CD4-positive, alpha-beta T cell treated with Interleukin-15 for 4 hours (primary cell): Measurements from ENCODE around the gene OR6X1.

ENCODE experiments used
- DNase-seq: peaks from one replicate; pipeline ENCODE4 v3.0.0-alpha.2; 2020; ENCODE audit warnings: low spot score

The OR6X1 gene

GRCh38 chr11:123754101-123754568, at the start of gene OR6X1:
OR6X1 (minus strand) TSS chr11:123754518; CDS start chr11:123754518, 0 bp downstream.
- DNase-seq: no peak

DNA sequence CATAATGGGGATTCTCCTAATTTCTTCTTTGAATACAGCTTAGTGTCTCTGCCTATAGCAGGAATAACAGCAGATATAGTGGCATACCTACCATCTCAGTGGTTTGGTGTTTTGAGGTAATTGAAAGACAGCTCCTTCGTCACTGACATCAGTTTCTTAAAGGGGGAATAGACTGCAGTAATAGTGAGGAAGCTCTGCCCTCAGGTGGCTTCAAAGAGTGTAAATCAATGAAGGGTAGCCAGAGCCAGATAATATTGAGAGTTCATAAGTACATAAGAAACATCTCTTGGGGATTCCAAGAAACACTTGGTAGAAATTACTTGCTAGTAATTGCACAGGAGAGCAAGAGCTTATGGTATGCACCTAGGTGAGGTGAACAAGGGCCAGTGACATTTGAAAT, 47.4 kb upstream of the OR6X1 start:
- DNase-seq: no peak

DNA sequence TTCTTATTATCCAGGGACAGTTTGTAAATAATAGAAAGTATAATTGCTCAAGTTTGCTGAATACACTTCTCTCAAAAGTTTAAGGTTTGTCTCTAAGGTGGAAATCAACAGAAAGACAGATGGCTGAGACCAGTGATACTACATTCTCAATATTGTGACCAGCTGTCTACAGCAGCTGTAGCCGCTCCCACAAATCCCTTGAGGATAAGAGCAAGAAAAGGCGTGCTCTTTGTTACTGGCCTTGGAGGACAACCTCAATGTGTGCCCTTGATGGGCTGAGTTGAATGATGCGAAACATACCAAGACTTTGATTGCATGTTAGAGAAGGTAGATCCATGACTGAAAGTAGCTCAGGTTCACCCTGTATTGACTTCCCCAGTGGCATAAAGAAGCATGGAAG, 45.7 kb upstream of the OR6X1 start:
- DNase-seq: no peak

DNA sequence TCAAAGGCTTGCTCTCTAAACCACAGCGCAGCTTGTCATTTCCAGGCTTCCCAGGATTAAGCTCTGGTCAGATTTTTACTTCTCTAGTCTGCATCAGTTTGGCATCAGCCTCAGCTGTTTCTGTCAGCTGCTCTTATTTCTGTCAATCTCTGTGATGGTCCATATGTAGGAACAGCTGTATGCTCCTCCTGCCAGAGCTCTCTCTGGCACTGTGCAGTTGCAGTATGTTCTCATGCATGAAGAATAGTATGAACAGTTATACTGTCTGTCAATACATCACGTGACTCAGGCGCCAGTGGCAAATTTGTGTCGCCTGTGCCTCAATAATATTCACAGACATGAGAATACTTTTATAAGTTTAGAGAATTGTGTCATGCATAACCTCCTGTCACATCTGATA, 45.1 kb upstream of the OR6X1 start:
- DNase-seq: no peak

DNA sequence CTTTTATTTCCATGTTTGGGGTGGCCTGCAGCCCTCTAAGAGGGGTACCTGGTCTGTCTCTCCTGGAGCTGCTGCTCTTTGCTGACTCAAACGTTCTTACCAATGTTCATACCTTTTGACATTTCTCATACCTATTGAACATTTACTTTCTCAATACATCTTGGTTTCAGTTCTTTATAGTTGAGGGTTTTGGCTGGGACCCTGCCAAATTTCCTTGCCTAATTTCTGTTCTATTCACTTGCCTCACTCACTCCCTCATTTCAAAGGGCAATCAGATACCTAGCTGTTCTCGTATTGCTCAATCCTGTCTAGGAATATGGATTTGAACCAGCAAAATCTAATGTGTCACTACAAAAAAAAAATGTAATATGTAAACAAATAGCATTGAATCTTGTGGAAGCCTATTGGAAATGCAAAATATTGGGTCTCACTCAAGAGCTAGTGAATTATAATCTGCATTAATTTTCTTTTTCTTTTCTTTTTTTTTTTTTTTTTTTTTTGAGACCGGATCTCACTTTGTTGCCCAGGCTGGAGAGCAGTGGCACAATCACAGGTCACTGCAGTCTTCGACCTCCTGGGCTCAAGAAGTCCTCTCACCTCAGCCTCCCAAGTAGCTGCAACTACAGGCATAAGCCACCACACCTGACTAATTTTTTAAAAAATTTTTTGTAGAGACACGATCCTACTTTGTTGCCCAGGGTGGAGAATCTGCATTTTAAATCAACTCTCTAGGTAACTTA, 44.4 kb upstream of the OR6X1 start:
- no peak for DNase-seq

GRCh38 chr11:123798079-123798478, 43.8 kb upstream of the OR6X1 start:
- DNase-seq: no peak

GRCh38 chr11:123797541-123797940, 43.2 kb upstream of the OR6X1 start:
- DNase-seq: no peak

GRCh38 chr11:123797114-123797513, 42.8 kb upstream of the OR6X1 start:
- no peak for DNase-seq

GRCh38 chr11:123796226-123796625, 41.9 kb upstream of the OR6X1 start:
- DNase-seq: no peak

DNA sequence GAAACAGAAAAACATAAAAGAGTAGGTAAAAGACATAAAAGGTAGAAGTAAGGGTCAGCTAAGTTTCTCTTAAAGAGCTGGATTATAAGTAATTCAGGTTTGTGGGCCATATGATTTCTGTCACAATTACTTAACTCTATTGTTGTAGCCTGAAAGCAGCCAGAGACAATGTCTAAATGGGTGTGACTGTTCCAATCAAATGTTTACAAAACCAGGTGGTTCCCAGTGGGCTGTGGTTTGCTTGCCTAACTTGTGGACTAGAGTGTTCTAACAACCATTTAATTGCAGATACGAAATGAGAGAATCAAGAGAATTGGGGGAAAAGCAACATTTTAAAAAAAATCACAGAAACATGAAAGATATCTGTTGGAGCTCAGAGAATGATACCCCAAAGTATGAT, 29.2 kb upstream of the OR6X1 start:
- DNase-seq: no peak

- DNase-seq: no peak
These were observed 24.2 kb upstream of the OR6X1 start for GRCh38 chr11:123778511-123778910.

DNA sequence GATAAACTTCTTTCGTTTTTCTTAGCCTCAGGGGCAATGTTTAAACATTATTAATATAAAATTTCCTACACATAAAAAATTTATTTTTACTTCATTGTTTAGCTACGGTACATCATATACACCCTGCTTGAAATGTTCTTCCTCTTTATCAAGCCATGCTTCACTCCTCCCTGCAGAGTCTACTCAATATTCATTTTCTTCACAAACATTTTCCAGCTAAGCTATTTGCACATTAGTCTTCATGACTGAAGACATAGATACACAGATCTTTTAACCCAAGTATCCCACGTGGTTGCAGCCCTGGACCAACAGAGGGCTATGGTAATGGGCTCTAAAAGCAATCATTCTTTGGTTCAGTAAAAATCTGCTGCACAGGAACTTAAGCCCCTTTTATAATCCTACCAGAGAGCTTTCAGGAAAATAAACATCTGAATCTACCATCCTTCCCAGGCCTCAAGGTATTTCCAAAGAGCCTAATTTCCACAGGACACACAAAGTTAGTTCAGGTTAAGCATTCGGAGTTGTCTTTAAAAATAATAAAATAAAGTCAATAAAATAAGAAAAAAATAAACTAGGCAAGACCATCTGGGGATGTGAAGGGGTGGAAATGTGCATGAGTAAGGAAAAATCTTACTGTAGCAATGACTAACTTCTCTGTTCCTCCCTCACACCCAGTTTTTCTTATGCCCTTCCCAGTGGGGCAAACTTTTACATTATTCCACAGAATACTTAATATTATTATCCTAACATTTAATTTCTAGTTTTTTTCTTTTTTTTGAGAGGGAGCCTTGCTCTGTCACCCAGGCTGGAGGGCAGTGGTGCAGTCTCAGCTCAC, 21.6 kb upstream of the OR6X1 start:
- DNase-seq: no peak

DNA sequence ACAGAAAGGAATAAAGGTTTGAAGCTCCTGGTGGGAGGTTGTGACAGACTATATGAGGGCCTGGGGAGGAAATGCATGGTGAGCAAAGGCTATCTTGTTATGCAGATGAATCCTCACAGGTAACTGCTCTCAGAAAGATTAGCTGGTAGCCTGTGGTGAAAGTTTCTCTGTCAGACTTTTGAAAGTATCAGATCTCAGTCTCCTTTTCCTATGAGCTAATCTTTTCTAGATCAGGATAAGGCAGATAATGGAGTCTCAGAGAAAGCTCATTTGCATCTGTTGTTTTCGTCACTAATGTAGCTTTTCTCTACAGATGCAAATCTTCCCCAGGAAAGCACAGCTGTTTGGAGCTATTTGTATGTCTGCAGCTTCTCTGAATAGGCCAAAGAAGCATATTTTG, 21.0 kb upstream of the OR6X1 start:
- no peak for DNase-seq

DNA sequence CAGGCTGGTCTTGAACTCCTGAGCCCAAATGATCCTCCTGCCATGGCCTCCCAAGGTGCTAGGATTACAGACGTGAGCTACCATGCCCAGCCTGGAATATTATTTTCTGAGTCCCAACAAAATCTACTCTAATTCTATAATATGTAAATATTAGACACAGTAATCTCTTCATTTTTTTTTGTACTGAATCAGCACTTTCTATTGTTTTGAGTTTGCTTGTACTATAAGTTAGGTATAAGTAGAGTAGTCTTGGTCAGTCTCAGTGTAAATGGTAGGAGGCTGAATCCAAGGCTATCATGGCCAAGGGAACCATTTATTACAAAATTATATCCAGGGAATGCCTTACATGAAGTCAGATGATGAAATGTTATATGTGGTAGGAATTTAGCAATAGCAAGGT, 19.6 kb upstream of the OR6X1 start:
- no peak for DNase-seq

- DNase-seq: no peak
These were observed 18.7 kb upstream of the OR6X1 start for GRCh38 chr11:123773026-123773425.

DNA sequence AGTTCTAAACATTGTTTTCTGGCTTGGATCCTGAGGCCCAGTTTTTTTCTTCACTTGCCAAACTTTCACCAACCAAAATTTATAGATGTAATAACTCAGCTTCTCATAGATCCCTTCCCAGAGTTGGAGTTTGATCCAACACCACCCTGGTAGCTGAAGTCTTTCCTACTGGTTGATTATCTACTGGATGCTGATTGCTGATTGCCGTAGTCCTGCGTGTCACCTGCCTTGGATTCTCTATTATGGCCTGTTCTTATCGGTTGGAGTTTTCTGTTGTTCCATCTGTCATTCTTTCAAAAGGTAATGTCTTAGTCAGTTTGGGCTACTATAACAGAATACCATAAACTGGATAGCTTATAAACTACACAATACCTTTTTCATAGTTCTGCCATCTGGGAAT, 17.3 kb upstream of the OR6X1 start:
- DNase-seq: no peak

DNA sequence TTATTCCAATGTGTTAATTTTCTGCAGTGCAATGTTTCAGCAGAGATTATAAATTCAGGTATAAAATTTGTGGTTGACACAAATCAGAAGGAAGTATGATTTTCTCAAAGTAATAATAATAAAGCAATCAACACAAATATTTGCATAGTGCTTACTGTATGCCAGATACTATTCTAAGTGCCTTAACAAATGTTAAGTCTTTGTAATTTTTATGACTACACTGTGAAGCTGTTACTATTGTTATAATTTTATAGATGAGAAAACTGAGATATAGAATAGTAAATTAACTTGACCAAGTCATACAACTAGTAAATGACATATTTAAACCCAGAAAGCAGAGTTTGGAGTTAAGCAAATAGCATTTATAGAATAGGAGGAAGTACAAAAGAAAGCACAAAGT, 16.4 kb upstream of the OR6X1 start:
- DNase-seq: no peak

GRCh38 chr11:123765601-123766000, 11.3 kb upstream of the OR6X1 start:
- no peak for DNase-seq

- DNase-seq: no peak
These were observed 8.1 kb upstream of the OR6X1 start for GRCh38 chr11:123762422-123762821.

DNA sequence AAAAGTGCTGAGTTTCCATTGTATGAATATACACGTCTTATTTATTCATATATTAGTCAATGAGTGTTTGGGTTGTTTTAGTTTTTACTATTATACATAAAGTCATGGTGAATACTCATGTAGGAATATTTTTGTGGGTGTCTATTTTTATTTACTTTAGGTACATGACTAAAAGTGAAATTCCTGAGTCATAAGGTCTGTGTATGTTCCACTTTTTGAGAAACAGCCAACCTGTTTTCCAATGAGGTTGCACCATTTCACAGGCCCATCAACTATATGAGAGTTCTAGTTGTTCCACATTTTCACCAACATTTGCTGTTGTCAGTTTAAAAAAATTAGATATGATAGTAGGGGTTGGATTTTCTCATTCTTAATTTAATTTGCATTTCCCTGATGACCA, 6.6 kb upstream of the OR6X1 start:
- no peak for DNase-seq

GRCh38 chr11:123757976-123758375, 3.7 kb upstream of the OR6X1 start:
- DNase-seq: no peak

- DNase-seq: no peak
These were observed 1.5 kb upstream of the OR6X1 start for GRCh38 chr11:123755813-123756212.

GRCh38 chr11:123755344-123755743, 1.0 kb upstream of the OR6X1 start:
- no peak for DNase-seq
